Measurements from ENCODE around the gene BIK. TPM values are rescaled to one million over a fixed set of nuclear protein-coding genes. Genes with fewer than 3 reads are reported as not detected.

The BIK gene
- total RNA-seq, 3 donors from 2014 or later (not counting 1 experiment from before 2014, with no cell fraction given) = 0.28 to 1.2 TPM; not detected in 1

- Histone ChIP-seq H3K27me3 (ENCODE audit: control insufficient read depth, insufficient read depth, low read length) (peaks cover 2% of the 10 kb centered on the region), H3K27ac (ENCODE audit: low read length) (no peak overlapping the region)
- ATAC-seq = no peak
Observed at GRCh38 chr22:43126501-43127165, 16.1 kb downstream of the BIK start.

DNA sequence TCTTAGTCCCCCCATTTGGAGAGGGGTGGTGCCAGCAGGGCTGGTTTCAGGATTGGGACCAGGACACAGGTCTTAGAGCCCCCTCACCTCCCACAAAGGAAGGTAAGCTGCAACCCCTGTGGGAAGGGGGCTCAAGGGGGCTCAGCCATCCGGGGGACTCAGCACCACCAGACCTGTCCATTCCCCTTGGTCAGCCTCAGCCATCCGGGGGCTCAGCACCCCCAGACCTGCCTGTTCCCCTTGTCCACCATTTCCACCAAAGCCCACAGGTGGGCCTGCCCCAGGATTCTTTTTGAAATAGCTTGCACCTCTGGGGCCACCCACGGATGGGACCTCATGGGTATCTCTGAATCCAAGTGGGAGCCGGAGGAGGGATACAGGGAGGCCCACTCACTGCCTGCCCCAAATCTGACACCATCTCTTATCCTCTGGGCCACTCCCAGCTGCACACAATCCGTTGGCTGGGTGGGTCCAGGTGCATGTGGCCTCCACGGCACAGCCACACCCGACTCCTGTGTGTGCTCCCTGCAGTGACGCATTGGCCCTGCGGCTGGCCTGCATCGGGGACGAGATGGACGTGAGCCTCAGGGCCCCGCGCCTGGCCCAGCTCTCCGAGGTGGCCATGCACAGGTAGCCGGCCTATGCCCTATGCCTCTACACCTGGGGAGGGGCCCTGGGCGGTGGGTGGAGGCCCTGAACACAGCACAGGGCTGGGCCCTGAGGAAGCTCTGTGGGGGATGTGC, 16.8 kb downstream of the BIK start:
- Histone ChIP-seq H3K36me3 (ENCODE audit: control insufficient read depth, insufficient read depth, low read length) (peaks cover 4% of the 10 kb centered on the region), H3K9me3 (ENCODE audit: control insufficient read depth, insufficient read depth, low read length) (no peaks in the 10 kb centered on the region), H3K4me3 (ENCODE audit: low read length) (no peak overlapping the region), H3K27me3 (ENCODE audit: control insufficient read depth, insufficient read depth, low read length) (peaks cover 2% of the 10 kb centered on the region), H3K4me1 (ENCODE audit: control insufficient read depth, insufficient read depth, low read length) (peaks cover 20% of the 10 kb centered on the region), H3K27ac (ENCODE audit: low read length) (no peak overlapping the region)
- Mint-ChIP-seq H3K9me3 (no peaks in the 10 kb centered on the region), H3K36me3 (no peaks in the 10 kb centered on the region), H3K4me1 (peaks cover 0 to 12% of the 10 kb centered on the region in 2 donors), H3K4me3 (no peak overlapping the region), H3K27me3 (ENCODE audit: low read depth in 2 of 2) (no peaks in the 10 kb centered on the region), H3K27ac (no peak overlapping the region)
- 87% methylated on average over 17 of the region's 17 CpGs for WGBS (ENCODE audit: insufficient coverage)
- ATAC-seq = peak in 1 of 3 donors; percentile 21
- TF ChIP-seq, protein P1, sequence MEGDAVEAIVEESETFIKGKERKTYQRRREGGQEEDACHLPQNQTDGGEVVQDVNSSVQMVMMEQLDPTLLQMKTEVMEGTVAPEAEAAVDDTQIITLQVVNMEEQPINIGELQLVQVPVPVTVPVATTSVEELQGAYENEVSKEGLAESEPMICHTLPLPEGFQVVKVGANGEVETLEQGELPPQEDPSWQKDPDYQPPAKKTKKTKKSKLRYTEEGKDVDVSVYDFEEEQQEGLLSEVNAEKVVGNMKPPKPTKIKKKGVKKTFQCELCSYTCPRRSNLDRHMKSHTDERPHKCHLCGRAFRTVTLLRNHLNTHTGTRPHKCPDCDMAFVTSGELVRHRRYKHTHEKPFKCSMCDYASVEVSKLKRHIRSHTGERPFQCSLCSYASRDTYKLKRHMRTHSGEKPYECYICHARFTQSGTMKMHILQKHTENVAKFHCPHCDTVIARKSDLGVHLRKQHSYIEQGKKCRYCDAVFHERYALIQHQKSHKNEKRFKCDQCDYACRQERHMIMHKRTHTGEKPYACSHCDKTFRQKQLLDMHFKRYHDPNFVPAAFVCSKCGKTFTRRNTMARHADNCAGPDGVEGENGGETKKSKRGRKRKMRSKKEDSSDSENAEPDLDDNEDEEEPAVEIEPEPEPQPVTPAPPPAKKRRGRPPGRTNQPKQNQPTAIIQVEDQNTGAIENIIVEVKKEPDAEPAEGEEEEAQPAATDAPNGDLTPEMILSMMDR (IDR thresholded peaks at IDR 0.05) = no peak
- intact Hi-C loops (cut with micrococcal nuclease) = no loop called here
- DNase-seq = no peak

More at GRCh38 chr22:43126501-43127165, 16.1 kb downstream of the BIK start:
- H3K9me3 ChIP-seq (ENCODE audit: control insufficient read depth, insufficient read depth, low read length) = no peaks in the 10 kb centered on the region
- no peak overlapping the region for H3K4me3 ChIP-seq (ENCODE audit: low read length)
- Mint-ChIP-seq H3K4me3 (no peak overlapping the region), H3K27ac (no peak overlapping the region), H3K9me3 (no peaks in the 10 kb centered on the region), H3K4me1 (peaks cover 0 to 12% of the 10 kb centered on the region in 2 donors), H3K36me3 (no peaks in the 10 kb centered on the region), H3K27me3 (ENCODE audit: low read depth in 2 of 2) (no peaks in the 10 kb centered on the region)
- peaks cover 25% of the 10 kb centered on the region for H3K4me1 ChIP-seq (ENCODE audit: control insufficient read depth, insufficient read depth, low read length)
- peaks cover 2% of the 10 kb centered on the region for H3K36me3 ChIP-seq (ENCODE audit: control insufficient read depth, insufficient read depth, low read length)
- 60% methylated on average over 5 of the region's 5 CpGs for WGBS (ENCODE audit: insufficient coverage)
- no peak for DNase-seq
- TF ChIP-seq, protein P1 (IDR thresholded peaks at IDR 0.05) = no peak
- intact Hi-C loops (cut with micrococcal nuclease) = no loop called here

DNA sequence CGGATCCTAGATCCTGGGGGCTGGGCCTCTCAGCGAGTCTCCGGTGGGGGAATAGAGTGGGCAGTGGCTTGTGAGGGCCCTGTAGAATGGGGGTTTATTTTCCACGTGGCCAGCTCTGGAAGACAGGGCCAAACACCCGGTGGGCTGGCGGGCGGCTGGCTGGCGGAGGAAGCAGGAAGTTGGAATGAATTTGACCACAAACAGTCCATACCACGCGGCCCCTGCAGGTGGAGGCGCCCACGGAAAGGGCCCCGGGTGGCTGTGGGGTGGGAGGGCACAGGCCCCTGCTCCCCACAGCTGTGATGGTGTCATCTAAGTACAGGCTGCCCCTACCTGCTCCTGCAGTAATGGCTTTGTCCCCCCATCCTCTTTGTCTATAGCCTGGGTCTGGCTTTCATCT, 17.6 kb downstream of the BIK start:
- peaks cover 2% of the 10 kb centered on the region for H3K27me3 ChIP-seq (ENCODE audit: control insufficient read depth, insufficient read depth, low read length)
- no peaks in the 10 kb centered on the region for H3K36me3 Mint-ChIP-seq
- intact Hi-C loops (cut with micrococcal nuclease) = no loop called here
- no peak overlapping the region for H3K4me3 ChIP-seq (ENCODE audit: low read length)
- peaks cover 0 to 12% of the 10 kb centered on the region in 2 donors for H3K4me1 Mint-ChIP-seq
- peaks cover 20% of the 10 kb centered on the region for H3K4me1 ChIP-seq (ENCODE audit: control insufficient read depth, insufficient read depth, low read length)
- ATAC-seq = no peak
- no peaks in the 10 kb centered on the region for H3K9me3 Mint-ChIP-seq
- no peaks in the 10 kb centered on the region for H3K9me3 ChIP-seq (ENCODE audit: control insufficient read depth, insufficient read depth, low read length)
- WGBS (ENCODE audit: insufficient coverage) = 12% methylated on average over 13 of the region's 13 CpGs
- DNase-seq = no peak
- TF ChIP-seq, protein P1 (IDR thresholded peaks at IDR 0.05) = no peak
- H3K4me3 Mint-ChIP-seq = no peak overlapping the region
- H3K27ac Mint-ChIP-seq = no peak overlapping the region
- H3K27me3 Mint-ChIP-seq (ENCODE audit: low read depth in 2 of 2) = no peaks in the 10 kb centered on the region
- H3K27ac ChIP-seq (ENCODE audit: low read length) = no peak overlapping the region
- peaks cover 7% of the 10 kb centered on the region for H3K36me3 ChIP-seq (ENCODE audit: control insufficient read depth, insufficient read depth, low read length)

Data from natural killer cell (primary cell).